KBM-7 (cell line): ENCODE measurements around the gene MPZL2.
"Not testable (repeated sequence)": the region's sequence is repeated elsewhere in the genome, so short reads cannot be mapped to it uniquely, and the experiment has no call there.

Source experiments
- DNase-seq: peaks from one replicate; pipeline ENCODE4 v3.0.0-alpha.2; 2015
- in situ Hi-C: fragments of 300-500 bp; cut with MboI; formaldehyde crosslinking; loops from 2 replicates; pipeline ENCODE4 v1.14.3; 2020; ENCODE audit warnings: low sequenced_read_pairs, low pct_unique_long_range_greater_than_20kb, mixed read lengths

The MPZL2 gene

GRCh38 chr11:118263695-118264568 lies at the start of gene MPZL2:
TSS of gene MPZL2 (minus strand) at chr11:118264297. CDS start at chr11:118264153, 144 bp downstream.
- peak; percentile 61 for DNase-seq
- in situ Hi-C loops = no loop called here

GRCh38 chr11:118313242-118313641 lies 49.1 kb upstream of the MPZL2 start:
- in situ Hi-C loops = no loop called here
- DNase-seq = no peak

GRCh38 chr11:118312328-118312727 lies 48.2 kb upstream of the MPZL2 start:
- in situ Hi-C loops = no loop called here
- no peak for DNase-seq

GRCh38 chr11:118311518-118311917 lies 47.4 kb upstream of the MPZL2 start:
- in situ Hi-C loops = no loop called here
- no peak for DNase-seq

- in situ Hi-C loops = no loop called here
- DNase-seq = no peak
These were observed 46.8 kb upstream of the MPZL2 start for GRCh38 chr11:118310781-118311485.

- DNase-seq = no peak
- in situ Hi-C loops = no loop called here
These were observed 46.2 kb upstream of the MPZL2 start for GRCh38 chr11:118310271-118310670.

GRCh38 chr11:118308995-118309528 lies 45.0 kb upstream of the MPZL2 start:
- in situ Hi-C loops = loop anchor here (10.0 kb wide), 1 partner anchor 46 kb away; the partner anchor contains the start of gene UBE4A
- not testable (repeated sequence) for DNase-seq

GRCh38 chr11:118306556-118306955 lies 42.5 kb upstream of the MPZL2 start:
- in situ Hi-C loops = loop anchor here (10.0 kb wide), 1 partner anchor 48 kb away; the partner anchor contains the start of gene UBE4A
- DNase-seq = no peak

- no peak for DNase-seq
- in situ Hi-C loops = loop anchor here (10.0 kb wide), 1 partner anchor 49 kb away; the partner anchor contains the start of gene UBE4A
These were observed 41.6 kb upstream of the MPZL2 start for GRCh38 chr11:118305726-118306125.

- no peak for DNase-seq
- in situ Hi-C loops = loop anchor here (10.0 kb wide), 1 partner anchor 50 kb away; the partner anchor contains the start of gene UBE4A
These were observed 40.6 kb upstream of the MPZL2 start, which contains the start of gene CD3E for GRCh38 chr11:118304568-118305248. TSS of gene CD3E (plus strand) at chr11:118304730. CDS start at chr11:118304953, 223 bp downstream.

- in situ Hi-C loops = loop anchor here (10.0 kb wide), 1 partner anchor 51 kb away; the partner anchor contains the start of gene UBE4A
- peak; percentile 42 for DNase-seq
These were observed 40.1 kb upstream of the MPZL2 start for GRCh38 chr11:118304227-118304567.

- no peak for DNase-seq
- in situ Hi-C loops = loop anchor here (10.0 kb wide), 1 partner anchor 53 kb away; the partner anchor contains the start of gene UBE4A
These were observed 37.6 kb upstream of the MPZL2 start for GRCh38 chr11:118301600-118302195.

- in situ Hi-C loops = no loop called here
- peak; percentile 53 for DNase-seq
These were observed 31.8 kb upstream of the MPZL2 start for GRCh38 chr11:118295815-118296454.

GRCh38 chr11:118295199-118295598 lies 31.1 kb upstream of the MPZL2 start:
- no peak for DNase-seq
- in situ Hi-C loops = no loop called here

GRCh38 chr11:118294053-118294452 lies 30.0 kb upstream of the MPZL2 start:
- in situ Hi-C loops = no loop called here
- no peak for DNase-seq

- in situ Hi-C loops = no loop called here
- DNase-seq = no peak
These were observed 27.5 kb upstream of the MPZL2 start for GRCh38 chr11:118291477-118292135.

GRCh38 chr11:118290923-118291322 lies 26.8 kb upstream of the MPZL2 start:
- in situ Hi-C loops = no loop called here
- peak; percentile 73 for DNase-seq

GRCh38 chr11:118289401-118289800 lies 25.3 kb upstream of the MPZL2 start:
- DNase-seq = no peak
- in situ Hi-C loops = no loop called here
